Activated gamma-delta T cell treated with anti-CD3 and anti-CD28 coated beads, Interleukin-2, amount 50 U/mL, for 16 hours (primary cell): ENCODE results near the gene PSMB3.

Source experiments
- DNase-seq: peaks from one replicate; pipeline ENCODE4 v3.0.0-alpha.2; 2020; ENCODE audit warnings: low read depth

PSMB3 gene

DNA sequence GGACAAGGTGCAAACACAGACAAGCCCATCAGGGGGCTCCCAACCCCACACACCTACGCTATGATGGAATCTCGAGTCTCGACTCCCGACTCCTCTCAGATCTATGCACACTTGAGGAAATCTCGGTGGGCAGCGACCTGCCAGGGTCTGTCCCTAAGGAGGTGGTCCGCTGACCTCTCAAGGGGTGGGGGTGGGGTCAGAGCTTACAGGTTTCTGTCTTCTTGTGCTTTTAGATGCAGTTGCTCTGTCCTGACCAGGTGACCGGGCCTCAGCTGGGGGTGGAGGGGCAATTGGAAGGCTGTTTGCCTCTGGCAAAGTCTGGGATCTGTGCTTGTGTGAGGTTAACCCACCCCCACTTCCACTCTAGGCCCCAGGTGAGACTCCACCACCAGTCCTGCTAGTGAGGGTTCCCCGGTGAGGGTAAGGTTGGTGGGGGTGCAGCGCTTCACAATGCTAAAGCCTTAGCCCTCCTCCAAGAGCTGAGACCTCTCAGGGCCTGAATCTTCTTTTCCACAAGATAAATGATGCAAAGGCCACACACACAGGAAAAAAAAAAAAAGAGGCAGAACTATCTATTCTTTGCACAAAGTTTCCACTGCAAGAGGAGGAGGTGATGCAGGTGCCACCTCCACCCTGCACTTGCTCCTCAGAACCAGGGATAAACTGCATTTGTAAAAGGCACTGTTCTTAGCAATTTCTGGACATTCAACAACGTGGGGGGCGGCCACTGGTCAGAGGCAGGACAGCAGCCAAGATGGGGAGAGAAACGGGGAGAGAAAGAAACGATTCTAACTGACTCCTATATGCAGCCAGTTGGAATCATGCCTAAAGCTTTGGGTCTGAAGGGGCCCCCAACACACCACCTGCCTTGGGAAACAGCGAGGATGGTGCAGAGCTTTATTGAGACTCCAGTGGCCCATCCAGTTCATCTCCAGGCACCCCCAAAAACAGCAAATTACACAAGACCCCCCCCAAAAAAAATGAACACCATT, 18.3 kb upstream of the PSMB3 start:
- DNase-seq = no peak

DNA sequence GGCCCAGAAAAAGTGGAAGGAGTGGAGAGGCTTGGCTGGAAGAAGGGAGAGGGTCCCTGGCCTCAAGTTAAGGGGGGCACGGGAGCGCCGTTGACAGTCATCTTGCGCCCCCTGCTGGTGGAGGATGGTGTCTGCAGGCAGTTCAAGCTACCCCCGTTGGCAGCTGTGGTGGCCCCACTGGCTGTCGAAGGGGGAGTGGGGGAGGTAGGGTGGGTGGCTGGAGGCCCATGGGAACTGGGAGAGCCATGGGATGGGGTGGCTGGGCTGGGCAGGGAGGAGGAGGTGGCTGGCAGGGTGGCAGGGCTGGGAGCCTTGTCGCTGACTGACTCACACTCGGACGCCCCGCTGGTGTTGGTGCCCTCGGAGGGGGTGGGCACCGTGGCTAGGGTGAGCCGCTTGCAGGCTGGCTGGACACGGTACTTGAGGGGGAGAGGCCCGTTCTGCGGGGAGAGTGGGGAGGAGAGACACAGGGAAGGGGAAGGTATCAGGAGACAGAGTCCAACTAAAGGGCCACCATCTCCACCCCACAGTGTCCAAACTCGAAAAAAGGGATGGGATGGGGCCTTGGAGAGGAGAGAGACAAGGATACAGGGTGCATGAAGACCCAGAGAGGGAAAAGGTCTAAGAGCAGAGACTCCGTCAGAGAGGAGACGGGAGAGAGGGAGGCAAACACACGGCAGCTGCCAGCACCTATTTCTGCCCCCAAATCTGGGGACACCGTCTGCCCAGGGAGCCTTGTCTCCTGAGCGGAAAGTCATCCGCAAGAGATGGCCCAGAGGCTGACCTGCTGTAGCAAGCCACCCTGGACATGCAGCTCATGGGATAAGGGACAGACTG, 17.2 kb upstream of the PSMB3 start:
- peak; percentile 75 for DNase-seq

DNA sequence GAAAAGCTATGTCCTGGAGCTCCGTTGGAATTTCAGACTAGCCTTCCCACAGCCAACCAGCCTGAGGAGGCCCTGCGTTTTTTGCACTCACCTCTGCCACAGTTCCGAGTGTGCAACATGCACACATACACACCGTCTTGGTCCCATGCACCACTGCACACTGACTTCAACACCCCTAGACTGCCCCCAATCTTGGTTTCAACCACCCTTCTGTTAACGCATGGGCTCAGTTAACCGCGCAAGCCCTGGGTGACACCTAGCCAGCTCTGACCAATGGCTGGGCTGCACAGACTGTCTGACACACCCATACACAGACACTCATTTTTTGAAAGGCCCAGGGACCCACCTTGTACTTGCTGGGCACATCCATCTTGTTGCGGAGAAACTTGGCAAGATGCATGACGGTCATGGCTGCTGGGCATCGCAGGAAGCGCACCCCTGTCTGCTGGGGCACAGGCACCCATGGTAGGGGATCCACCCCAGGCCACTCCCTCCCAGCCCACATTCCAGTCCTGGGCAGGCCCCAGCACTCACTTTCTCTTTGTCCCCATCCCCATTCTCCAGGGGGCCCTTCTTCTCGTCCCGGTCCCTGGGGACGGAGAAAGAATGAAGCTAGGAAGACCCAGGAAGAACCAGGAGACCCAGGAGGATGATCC, 14.4 kb upstream of the PSMB3 start:
- no peak for DNase-seq

DNA sequence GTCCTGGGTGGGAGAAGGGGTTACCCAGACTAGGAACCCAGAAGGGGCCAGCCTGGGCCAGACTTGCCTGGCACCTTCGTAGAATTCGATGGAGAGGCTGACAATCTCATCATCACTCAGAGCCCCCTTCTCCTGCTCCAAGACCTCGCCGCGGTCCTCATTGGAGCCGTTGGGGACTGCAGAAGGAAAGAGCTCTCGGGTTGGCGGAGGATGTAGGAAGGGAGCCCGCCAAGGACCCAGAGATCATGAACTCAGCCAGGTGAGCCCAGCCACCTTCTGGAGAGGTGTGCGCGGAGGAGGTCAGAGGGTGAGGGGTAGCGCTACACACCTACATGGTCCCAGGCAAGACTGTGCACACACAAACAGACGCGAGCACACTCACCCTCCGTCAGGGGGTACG, 13.9 kb upstream of the PSMB3 start:
- no peak for DNase-seq

DNA sequence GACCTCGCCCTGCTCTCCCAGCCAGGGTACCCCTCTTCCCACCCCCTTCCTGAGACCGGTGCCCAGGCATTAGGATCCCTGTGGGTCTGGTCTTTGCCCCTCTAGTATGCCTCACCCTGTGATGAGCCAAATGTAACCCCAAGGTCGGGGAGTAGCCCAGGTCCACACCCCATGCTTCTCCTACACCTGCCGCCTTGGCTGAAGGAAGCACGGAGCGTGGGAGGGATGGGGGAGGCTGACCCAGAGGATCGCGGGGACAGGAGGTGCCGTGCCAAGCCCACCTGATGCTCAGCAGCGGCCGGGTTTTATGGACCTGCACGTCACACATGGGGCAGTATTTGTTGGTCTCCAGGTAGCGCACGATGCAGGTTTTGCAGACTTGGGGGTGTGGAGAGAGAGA, 13.2 kb upstream of the PSMB3 start:
- DNase-seq = no peak

DNA sequence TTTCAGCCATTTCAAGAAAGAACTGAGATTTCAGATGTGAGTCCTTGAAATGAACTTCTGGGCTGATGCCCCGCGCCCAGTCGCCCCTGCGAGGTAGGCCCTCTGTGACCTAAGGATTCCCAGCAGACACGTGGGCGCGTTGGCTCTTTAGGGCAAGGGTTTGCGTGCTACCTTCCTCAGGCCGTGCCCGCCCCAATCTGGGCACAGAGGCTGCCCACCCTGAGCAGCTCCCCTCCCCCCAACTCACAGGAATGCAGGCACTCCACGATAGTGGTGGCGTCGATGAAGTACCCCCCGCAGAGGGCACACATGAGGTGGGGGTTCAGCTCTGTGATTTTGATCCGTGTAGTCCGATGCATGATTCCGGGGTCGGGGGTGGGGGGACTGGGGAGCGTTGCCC, 12.5 kb upstream of the PSMB3 start:
- no peak for DNase-seq

DNA sequence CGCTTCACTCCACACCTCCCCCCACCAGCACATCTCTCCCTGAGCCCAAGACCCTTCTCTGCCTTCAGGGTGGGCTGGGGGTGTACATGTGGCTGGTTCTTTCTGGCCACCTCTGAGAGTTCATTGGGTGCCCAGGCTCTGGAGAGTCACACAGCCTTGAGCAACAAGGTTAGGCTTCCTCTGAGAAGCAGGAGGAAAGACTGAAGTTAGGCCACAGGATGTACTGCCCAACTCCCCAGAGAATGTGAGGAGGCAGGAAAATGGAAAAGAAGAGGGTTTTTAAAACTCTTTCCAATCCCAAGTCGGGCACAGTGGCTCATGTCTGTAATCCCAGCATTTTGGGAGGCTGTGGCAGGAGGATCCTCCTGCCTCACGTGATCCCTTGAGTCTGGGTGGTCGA, 11.7 kb upstream of the PSMB3 start:
- DNase-seq = no peak

DNA sequence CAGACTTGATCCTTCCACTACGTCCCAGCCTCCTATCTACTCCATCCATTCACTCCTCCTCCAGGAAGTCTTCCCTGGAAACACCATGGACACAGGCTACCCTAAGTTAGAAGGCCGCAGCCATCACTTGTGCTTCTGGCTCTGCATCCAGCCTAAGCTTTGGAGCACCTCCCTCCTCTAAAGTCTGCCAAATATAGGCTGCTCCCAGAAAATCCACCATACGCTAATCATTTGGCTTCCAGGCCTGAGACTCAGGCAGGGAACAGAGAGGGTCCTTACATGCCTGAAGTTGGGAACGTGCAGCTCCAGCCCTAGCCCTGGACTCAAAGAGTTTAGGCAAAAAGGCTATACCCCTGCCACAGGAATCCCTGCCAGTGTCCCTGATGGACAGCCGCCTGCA, 11.1 kb upstream of the PSMB3 start:
- no peak for DNase-seq

DNA sequence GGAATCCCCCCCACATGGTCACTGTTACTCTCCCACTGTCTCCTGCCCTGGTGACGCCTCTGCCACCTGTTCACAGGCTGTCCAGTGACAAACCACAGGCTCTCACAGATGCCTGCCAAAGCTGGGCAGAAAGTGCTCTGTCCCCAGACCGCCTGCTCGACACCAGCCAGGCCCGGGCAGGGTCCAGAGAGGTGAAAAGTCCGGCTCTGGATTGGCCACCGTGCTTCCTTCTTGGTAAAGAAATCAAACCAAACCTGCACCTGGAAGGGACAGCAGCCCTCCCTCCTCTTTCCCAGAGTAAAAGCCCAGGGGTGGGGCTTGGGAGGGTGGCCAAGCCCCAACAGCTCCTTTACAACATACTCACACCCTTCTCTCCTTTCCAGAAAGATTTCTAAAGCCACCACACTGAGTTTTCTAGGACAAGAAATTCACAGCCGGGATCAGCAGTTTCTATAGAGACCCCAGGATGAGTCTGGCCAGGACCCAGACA, 10.6 kb upstream of the PSMB3 start:
- DNase-seq = no peak

DNA sequence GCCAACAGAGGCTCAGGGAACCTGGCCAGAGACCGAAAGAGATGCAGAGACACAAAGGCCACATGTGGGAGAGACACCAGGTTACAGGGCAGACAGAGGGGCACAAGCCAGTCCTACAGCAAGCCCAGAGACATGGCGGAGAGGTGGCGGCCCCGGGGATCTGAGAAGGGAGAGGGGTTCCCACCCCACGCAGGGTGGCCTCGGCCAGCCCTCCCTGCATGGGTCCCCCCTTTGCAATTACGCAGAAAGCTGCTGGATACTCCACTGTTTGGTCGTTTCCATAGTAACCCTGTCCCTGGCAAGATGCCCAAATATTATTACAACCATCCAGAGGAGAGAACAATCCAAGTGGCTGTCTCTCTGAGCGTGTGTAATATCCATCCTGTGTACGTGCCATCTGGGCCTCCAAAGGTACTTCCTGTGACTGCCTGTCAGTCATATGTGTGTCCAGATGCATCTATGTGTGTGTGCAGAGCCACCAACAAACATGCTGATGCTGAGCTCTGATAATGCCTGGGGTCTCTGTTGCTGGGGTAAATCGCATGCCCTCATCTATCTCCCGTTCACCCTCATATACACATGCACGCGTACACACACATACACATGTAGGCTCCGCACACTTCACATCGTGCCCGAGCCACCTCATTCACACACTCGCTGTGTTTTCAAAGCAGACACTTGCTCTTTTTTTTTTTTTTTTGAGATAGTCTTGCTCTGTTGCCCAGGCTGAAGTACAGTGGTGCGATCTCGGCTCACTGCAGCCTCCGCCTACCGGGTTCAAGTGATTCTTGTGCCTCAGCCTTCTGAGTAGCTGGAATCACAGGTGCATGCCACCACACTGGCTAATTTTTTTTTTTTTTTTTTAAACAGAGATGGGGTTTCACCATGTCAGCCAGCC, 9.9 kb upstream of the PSMB3 start:
- no peak for DNase-seq

DNA sequence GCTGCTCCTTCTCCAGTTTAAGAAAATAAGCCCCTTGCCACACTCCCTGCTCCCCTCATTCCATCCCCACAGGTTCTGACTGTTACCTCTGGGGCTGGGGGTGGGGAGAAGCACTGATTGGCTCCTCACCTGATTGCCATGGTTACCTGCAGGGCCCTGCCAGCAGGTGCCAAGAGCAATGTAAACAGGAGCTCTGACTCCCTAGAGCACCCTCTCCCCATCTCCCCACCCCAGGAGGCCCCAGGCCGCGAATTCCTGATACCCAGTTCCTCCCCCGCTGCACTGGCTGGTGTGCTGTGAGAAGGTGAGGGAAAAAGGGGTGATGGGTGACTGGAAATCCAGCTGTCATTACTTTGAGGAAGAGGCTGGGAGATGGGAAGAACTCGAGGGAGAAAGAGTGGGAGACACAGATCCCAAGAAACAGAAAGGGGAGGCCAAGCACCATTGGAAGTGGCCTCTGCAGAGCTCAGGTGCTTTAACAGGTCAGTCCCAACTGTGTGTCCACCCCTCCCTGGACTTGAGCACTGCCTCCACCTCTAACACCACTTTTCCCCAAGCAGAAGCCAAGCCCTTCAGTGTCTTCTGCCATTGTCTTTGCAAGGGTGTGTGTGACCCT, 8.9 kb upstream of the PSMB3 start:
- no peak for DNase-seq

DNA sequence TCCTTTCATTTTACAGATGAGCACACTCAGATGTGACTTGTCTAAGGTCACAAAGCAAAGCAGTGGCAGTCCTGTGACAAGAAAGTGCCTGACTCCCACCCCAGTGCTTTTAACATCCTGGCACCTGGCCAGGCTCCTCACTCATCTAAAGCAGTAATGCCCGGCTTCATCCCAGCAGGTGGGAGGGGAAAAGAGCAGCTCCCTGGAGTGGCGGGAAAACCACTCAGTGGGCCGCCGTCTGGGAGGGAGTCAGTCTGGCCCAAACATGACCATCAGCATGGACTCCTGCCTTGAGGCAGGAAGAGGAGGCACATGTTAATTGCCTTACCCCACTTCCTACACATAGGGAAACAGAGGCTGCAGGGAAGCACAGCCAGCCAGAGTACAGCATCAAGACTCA, 7.0 kb upstream of the PSMB3 start:
- no peak for DNase-seq

DNA sequence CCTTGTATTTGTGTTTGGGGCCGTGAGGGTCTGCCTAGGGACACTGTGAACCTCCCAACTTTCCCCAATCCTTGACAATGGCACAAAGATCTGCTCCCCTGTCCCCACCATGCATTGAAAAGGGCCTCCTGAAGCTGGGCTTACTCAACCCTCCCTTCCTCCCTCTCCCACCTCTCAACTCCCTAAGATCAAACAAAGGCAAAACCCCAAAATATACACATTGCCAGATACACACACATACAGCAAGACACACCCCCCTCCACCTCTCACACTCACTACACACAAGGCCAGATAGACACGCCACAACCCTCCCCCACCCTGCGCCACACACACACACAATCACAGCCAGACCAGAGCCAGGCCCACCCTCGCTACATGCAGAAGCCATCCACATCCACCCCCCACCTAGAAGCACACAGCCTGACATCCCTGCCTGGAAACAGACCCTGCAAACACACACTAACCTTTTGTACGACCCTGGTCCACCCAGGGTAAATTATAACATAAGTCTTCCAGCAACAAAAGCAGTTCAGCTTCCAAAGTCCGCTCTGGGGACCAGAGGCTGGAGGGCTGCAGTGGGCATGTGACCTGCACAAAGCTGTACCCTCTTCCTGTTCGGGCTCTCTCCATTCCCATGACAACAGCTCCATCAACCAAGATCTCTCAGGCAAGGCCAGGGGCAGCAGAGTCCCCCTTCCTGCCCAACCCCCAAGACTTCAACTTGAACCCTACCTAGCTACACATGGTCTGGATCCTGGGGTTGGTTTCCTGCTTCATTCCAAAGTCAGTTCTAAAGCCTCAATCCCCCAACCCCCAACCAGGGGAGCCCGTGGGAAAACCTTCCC, 6.3 kb upstream of the PSMB3 start:
- DNase-seq = no peak

DNA sequence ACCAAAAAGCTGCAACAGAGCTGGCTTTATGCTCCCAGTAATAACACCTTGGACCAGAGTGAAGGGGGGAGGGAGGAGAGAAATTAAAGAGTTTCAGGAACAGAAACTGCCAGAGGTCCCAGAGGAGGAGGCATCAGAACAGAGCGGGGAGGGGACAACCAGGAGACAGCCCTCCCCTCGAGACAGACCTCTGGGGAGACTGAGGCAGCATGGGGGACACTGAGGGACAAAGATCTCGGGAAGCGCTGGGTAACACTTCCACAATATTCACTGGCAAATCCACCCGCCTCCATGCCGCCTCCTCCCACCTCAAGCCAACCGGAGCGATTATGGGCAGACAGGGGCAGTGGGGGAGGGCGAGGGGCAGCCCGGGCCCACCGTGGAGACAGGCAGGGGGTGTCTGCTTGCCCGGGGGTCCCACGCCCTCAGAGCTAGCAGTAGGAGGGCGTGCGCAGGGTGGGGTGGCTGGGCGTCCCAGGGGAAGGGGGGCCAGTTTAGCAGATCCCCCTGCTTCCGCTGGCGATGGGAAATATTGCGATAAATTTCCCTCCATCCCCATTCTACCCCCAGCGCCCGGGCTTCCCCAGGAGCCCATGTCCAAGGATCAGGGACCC, 5.6 kb upstream of the PSMB3 start:
- DNase-seq = no peak

DNA sequence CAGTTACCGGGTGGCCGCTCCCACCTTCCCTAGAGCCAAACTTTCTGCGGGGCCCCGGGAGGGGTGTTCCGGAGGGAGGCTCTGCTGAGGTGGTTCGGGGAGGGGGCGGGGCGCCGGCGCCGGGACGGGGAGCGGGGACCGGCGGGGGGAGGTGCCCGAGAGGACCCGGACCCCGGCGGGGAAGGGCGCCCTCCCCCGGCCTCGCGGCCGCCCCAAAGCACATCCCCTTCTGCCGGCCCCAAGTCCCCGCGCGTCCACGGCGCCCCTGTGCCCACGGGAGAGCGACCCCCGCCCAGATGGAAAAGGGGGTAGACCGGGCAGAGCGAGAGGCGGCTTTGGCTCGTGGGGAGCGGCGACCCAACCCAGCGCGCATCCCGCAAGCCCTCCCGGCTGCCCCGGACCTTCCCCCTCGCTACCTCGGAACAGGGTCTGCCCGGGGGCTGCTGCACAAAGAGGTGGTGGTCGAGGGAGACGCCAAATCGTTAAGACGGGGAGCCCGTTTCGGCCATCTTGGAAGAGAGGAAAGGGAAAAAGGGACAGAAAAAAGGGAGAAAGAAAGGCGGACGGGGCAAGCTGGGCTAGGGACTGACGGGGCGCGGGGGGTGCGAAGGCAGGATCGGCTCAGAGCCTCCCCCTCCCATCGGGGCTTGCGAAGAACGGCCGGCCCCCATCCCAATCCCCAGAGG, 4.9 kb upstream of the PSMB3 start:
- no peak for DNase-seq

DNA sequence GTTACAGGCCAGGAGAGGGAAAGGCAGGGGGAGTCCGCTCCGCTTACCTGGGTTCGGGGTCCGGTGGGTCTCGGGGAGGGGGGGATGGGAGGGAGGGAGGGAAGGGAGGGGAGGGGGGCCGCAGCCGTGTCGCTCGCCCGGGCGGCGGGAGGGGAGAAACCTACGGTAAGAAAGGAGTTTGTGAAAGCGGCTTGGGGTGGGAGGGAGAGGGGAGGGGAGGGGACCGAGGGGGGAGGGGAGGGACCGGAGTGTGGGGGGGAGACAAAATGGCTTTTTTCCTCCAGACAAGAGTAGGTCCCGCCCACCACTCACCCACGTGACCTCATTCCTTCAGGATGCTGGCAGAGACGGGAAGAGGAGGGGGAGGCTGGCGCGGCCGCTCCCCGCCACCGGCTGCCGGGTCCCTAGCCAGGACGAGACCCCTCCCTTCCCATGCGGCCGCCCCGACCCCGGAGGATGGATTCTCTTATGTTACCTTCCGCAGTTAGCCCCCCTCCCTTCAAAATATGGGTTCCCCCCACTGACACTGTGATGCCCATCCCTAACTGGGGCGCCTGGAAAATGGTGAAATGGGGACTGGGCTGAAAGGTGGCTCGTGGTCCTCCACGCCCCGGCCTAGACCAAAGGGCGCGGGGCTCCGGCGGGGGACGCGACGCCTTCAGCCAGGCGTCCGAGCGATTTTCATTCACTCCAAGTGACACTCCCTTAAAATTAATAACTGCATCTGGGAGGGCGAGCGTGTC, 4.2 kb upstream of the PSMB3 start, which contains the start of gene PCGF2:
PCGF2 (minus strand) TSS at position 188 of the 743 bp plus-strand sequence. CDS start 7,934 bp downstream, outside the sequence.
- DNase-seq = no peak

DNA sequence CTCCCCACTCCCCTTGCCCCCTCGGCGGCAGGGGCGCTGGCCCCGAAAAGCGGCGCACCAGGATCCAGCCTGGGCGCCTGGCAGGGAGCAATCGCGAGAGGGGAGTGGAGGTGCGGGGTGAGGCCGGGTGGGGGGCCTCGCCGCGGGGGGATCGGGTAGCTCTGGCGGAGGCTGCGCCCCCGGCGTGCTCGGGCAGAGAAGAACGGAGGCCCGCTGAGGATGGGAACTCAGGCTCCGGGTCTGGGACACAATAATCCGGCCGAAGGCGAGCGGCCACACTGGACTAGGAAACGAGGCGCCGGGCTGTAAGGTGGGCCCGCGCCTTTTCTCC, 3.7 kb upstream of the PSMB3 start:
- no peak for DNase-seq
